Tibial nerve (tissue), 4 donors: ENCODE results near the gene FSTL1. TPM values are rescaled to one million over a fixed set of nuclear protein-coding genes. Genes with fewer than 3 reads are reported as not detected.

Source experiments
- DNase-seq, 2 donors: peaks; one replicate each; pipeline ENCODE4 v3.0.0-alpha.2; 2019; ENCODE audit warnings: low spot score in 2 of 2
- H3K27ac ChIP-seq, 4 donors: fragments of 200-600 bp; sonication (generic) in 3 of 4; one replicate each; pipeline ENCODE4 v1.5.1; 2017 to 2019; ENCODE audit warnings: mild to moderate bottlenecking in 1 of 4
- H3K27me3 ChIP-seq, 2 donors: fragments of 200-600 bp; sonication (generic) in 1 of 2; one replicate each; pipeline versions ENCODE4 v1.5.1 to v1.6.0; 2017 to 2019
- H3K36me3 ChIP-seq, 3 donors: fragments of 200-600 bp; sonication (generic); one replicate each; pipeline ENCODE4 v1.5.1; 2018 to 2019
- H3K4me1 ChIP-seq, 4 donors: fragments of 200-600 bp; sonication (generic) in 3 of 4; one replicate each; pipeline ENCODE4 v1.5.1; 2017 to 2019
- H3K4me3 ChIP-seq, 4 donors: fragments of 200-600 bp; sonication (generic) in 3 of 4; one replicate each; pipeline ENCODE4 v1.5.1; 2017 to 2019; ENCODE audit warnings: mild to moderate bottlenecking in 1 of 4, moderate library complexity in 1 of 4
- H3K9me3 ChIP-seq, 4 donors: fragments of 200-600 bp; sonication (generic) in 3 of 4; one replicate each; pipeline ENCODE4 v1.5.1; 2017 to 2019
- EP300 ChIP-seq, 2 donors: sonication (generic); formaldehyde crosslinking; IDR thresholded peaks; one replicate each; pipeline ENCODE4 v1.6.1; 2017; ENCODE audit warnings: antibody characterized with exemption in 2 of 2, mild to moderate bottlenecking in 1 of 2
- POLR2A ChIP-seq, 2 donors: fragments of 450-650 bp; IDR thresholded peaks; one replicate each; pipeline ENCODE4 v1.6.1; 2017; ENCODE audit warnings: antibody characterized with exemption in 2 of 2, mild to moderate bottlenecking in 2 of 2, moderate library complexity in 2 of 2
- WGBS, 2 donors: methylation state at CpG; one replicate each; pipeline ENCODE4 v1.1.5; 2018; 5-methylcytosine and 5-hydroxymethylcytosine counted together
- total RNA-seq, 4 donors: library from RNA; depleted of rRNA; stranded (reverse); fragments of >200 nt; gene quantifications; one replicate each; pipeline ENCODE4 v1.1.0, GENCODE V29; 2016
- TF ChIP-seq, protein P1 (sequence below), 5 experiments: fragments of 200-600 bp in 3 of 5; fragments of 450-650 bp in 2 of 5; sonication (generic) in 3 of 5; IDR thresholded peaks; one replicate each; pipeline ENCODE4 v1.5.1; 2016 to 2019; ENCODE audit warnings: antibody characterized with exemption in 5 of 5, mild to moderate bottlenecking in 3 of 5, moderate library complexity in 2 of 5

FSTL1 gene
- total RNA-seq, 4 donors from 2014 or later, result 389 to 942 (median 486) TPM

DNA sequence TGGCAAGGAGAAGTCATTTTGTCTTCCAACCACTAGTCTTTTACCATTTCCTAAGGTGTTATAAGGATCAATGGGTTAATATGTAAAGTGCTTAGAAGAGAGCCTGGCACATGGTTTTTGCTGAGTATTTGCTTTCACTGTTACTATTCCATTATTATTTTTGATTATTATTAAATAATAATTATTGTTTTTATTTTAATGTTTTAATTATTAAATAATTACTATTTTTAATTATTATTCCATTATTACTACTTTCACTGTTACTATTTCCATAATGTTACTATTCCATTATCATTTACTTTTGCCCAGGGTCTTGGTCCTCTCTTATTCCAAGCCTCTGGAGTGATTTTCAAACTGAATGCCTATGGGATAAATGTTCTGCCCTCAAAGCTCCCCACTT is 48.5 kb downstream of the FSTL1 start:
- TF ChIP-seq, protein P1, sequence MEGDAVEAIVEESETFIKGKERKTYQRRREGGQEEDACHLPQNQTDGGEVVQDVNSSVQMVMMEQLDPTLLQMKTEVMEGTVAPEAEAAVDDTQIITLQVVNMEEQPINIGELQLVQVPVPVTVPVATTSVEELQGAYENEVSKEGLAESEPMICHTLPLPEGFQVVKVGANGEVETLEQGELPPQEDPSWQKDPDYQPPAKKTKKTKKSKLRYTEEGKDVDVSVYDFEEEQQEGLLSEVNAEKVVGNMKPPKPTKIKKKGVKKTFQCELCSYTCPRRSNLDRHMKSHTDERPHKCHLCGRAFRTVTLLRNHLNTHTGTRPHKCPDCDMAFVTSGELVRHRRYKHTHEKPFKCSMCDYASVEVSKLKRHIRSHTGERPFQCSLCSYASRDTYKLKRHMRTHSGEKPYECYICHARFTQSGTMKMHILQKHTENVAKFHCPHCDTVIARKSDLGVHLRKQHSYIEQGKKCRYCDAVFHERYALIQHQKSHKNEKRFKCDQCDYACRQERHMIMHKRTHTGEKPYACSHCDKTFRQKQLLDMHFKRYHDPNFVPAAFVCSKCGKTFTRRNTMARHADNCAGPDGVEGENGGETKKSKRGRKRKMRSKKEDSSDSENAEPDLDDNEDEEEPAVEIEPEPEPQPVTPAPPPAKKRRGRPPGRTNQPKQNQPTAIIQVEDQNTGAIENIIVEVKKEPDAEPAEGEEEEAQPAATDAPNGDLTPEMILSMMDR (IDR thresholded peaks at IDR 0.05), result no peak
- TF ChIP-seq EP300 (IDR thresholded peaks at IDR 0.05), result no peak
- TF ChIP-seq POLR2A (IDR thresholded peaks at IDR 0.05), result no peak
- H3K36me3 ChIP-seq, result peaks cover 8 to 98% (median 14%) of the 10 kb centered on the region in 3 donors

DNA sequence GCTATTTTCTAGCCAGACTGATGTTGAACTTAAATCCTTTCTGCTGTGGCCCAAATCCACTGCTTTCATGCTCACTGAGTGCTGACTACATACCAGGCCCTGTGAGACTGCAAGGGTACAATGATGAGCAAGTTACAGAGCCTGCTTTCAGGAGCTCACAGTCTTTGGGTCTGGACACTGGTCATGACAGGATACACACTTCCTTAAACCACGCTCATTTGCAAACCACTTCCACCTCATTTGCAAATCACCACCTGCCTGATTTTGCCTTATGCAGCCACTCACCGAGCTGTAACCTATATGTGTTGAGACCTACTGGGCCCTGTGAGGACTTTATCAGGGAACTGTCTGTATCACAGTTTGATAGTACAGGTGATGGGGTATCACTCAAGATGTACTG is 51.4 kb downstream of the FSTL1 start:
- TF ChIP-seq POLR2A (IDR thresholded peaks at IDR 0.05) (no peak), EP300 (IDR thresholded peaks at IDR 0.05) (no peak)
- TF ChIP-seq, protein P1 (IDR thresholded peaks at IDR 0.05), result no peak
- Histone ChIP-seq H3K4me1 (peaks cover 0 to 9% (median 0%) of the 10 kb centered on the region in 4 donors), H3K36me3 (peaks cover 8 to 98% (median 23%) of the 10 kb centered on the region in 3 donors), H3K4me3 (no peak overlapping the region), H3K9me3 (no peaks in the 10 kb centered on the region), H3K27ac (no peak overlapping the region), H3K27me3 (no peaks in the 10 kb centered on the region)
- no peak for DNase-seq
- 89 to 95% methylated on average over 2 of the region's 2 CpGs for WGBS, 2 donors

More for the DNA sequence above, 48.5 kb downstream of the FSTL1 start:
- H3K4me3 ChIP-seq, result no peak overlapping the region
- no peak for DNase-seq
- H3K4me1 ChIP-seq, result peaks cover 0 to under 1% (median 0%) of the 10 kb centered on the region in 4 donors
- H3K9me3 ChIP-seq, result no peaks in the 10 kb centered on the region
- H3K27ac ChIP-seq, result no peak overlapping the region
- no peaks in the 10 kb centered on the region for H3K27me3 ChIP-seq

DNA sequence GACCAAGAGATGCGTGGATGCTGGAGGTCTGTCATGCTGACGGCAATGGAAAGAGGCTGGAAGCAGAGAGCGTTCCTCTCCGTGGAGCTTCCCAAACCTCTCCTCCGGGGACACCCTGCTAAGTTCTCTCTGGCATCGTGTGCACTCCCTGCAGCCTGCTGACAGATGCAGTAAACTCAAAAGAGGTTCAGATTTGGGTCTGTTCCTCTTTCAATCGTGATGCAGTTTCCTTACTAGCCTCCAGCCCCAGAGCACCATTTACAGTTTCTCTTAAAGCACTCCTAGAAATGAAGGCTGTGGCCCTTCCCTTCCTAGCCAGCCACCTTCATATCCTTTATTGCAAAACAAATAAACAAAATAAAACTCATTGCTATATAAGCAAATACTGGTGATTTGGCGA is 54.3 kb downstream of the FSTL1 start:
- Histone ChIP-seq H3K27me3 (no peaks in the 10 kb centered on the region), H3K27ac (peak overlapping the region in 1 of 4 donors; percentile 42), H3K4me3 (no peak overlapping the region), H3K4me1 (peaks cover 0 to 9% (median 0%) of the 10 kb centered on the region in 4 donors), H3K36me3 (peaks cover 8 to 83% (median 10%) of the 10 kb centered on the region in 3 donors), H3K9me3 (no peaks in the 10 kb centered on the region)
- DNase-seq, result no peak
- 78 to 79% methylated on average over 8 of the region's 8 CpGs for WGBS, 2 donors
- TF ChIP-seq POLR2A (IDR thresholded peaks at IDR 0.05) (no peak), EP300 (IDR thresholded peaks at IDR 0.05) (no peak)
- TF ChIP-seq, protein P1 (IDR thresholded peaks at IDR 0.05), result no peak

DNA sequence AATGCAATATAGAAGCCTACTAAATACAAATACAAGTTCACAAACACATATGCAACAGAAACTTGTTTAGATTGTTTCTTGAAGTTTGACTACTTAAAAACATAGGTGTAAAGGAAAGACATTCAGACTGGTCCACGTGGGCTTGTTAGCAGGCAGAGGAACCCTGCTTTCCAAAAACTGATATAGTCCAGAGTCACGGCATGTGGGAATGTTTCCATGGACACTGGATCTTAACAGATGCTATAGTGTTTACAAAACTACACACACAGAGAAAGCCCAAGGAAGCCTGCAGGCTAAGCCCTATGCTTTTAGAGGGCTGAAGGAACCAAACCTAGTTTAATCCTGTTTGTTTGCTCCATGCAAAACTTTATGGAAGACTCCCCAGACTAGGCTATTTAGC is 56.4 kb downstream of the FSTL1 start:
- peaks cover 0 to 9% (median 0%) of the 10 kb centered on the region in 4 donors for H3K4me1 ChIP-seq
- H3K4me3 ChIP-seq, result no peak overlapping the region
- WGBS, 2 donors, result 76 to 81% methylated on average over 2 of the region's 2 CpGs
- no peak for DNase-seq
- H3K9me3 ChIP-seq, result no peaks in the 10 kb centered on the region
- H3K27ac ChIP-seq, result no peak overlapping the region
- TF ChIP-seq EP300 (IDR thresholded peaks at IDR 0.05) (peak in 1 of 2 donors; percentile 10), POLR2A (IDR thresholded peaks at IDR 0.05) (no peak)
- peaks cover 8 to 65% (median 9%) of the 10 kb centered on the region in 3 donors for H3K36me3 ChIP-seq
- H3K27me3 ChIP-seq, result no peaks in the 10 kb centered on the region

DNA sequence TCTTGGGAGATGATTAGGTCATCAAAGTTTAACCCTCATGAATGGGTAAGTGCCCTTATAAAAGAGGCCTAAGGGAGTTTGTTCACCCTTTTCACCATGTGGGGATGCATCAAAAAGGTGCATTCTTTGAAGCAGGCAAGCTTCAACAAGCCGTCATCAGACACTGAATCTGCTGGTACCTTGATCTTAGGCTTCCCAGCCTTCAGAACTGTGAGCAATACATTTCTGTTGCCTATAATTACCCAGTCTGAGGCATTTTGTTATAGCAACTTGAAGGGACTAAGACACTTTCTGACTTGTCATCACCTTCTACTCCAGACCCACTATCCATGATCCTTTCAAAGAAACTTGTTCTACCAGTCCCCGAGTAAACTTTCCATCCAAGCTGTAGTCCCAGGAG is 57.0 kb downstream of the FSTL1 start:
- Histone ChIP-seq H3K4me3 (no peak overlapping the region), H3K9me3 (no peaks in the 10 kb centered on the region), H3K27ac (no peak overlapping the region), H3K4me1 (peaks cover 0 to 9% (median 0%) of the 10 kb centered on the region in 4 donors), H3K36me3 (peaks cover 8 to 59% (median 9%) of the 10 kb centered on the region in 3 donors), H3K27me3 (no peaks in the 10 kb centered on the region)
- TF ChIP-seq EP300 (IDR thresholded peaks at IDR 0.05) (no peak), POLR2A (IDR thresholded peaks at IDR 0.05) (no peak)
- TF ChIP-seq, protein P1 (IDR thresholded peaks at IDR 0.05), result no peak
- no peak for DNase-seq
- 81 to 93% methylated on average over 2 of the region's 2 CpGs for WGBS, 2 donors
